NOMO-1 treated with dmso at 0.1 percent for 144 hours (cell line): Measurements from ENCODE around the gene TAS2R19.

Experiments
- DNase-seq: peaks from one replicate; lab custom pipeline; 2025; ENCODE audit not compliant: unreplicated experiment; lab: John Stamatoyannopoulos, UW

TAS2R19 gene

GRCh38 chr12:10994307-10994706 is 28.1 kb downstream of the TAS2R19 start:
- DNase-seq = no peak

GRCh38 chr12:10989107-10989506 is 33.3 kb downstream of the TAS2R19 start:
- DNase-seq = no peak

GRCh38 chr12:10986812-10987211 is 35.6 kb downstream of the TAS2R19 start, which contains the start of gene TAS2R50:
TSS of gene TAS2R50 (minus strand) at chr12:10986912. CDS start at chr12:10986860, 52 bp downstream.
- DNase-seq = no peak

GRCh38 chr12:10982244-10982643 is 40.2 kb downstream of the TAS2R19 start:
- no peak for DNase-seq

- no peak for DNase-seq
These were observed 47.5 kb downstream of the TAS2R19 start for GRCh38 chr12:10974965-10975364.
